NCI-H524 (cell line): ENCODE results near the gene CFAP47.

Experiments
- DNase-seq, 2 experiments: peaks; one replicate each; lab custom pipeline; 2025; lab: John Stamatoyannopoulos, UW

The CFAP47 gene

GRCh38 chrX:36266155-36266554, 346.6 kb downstream of the CFAP47 start:
- no peak for DNase-seq

GRCh38 chrX:36310136-36310535, 390.6 kb downstream of the CFAP47 start:
- no peak for DNase-seq

GRCh38 chrX:36314303-36314702, 394.8 kb downstream of the CFAP47 start:
- DNase-seq, result no peak

GRCh38 chrX:36334572-36334971, 415.0 kb downstream of the CFAP47 start:
- DNase-seq, result no peak

GRCh38 chrX:36336751-36337150, 417.2 kb downstream of the CFAP47 start:
- DNase-seq, result no peak

- DNase-seq, result no peak
Measured at GRCh38 chrX:36344301-36344700, 424.8 kb downstream of the CFAP47 start.

GRCh38 chrX:36348509-36348908, 429.0 kb downstream of the CFAP47 start:
- DNase-seq, result no peak

- no peak for DNase-seq
Measured at GRCh38 chrX:36357855-36358254, 438.3 kb downstream of the CFAP47 start.

- DNase-seq, result no peak
Measured at GRCh38 chrX:36364262-36364661, 444.7 kb downstream of the CFAP47 start.

- DNase-seq, result no peak
Measured at GRCh38 chrX:36383495-36383894, 464.0 kb downstream of the CFAP47 start.

GRCh38 chrX:36388901-36389300, 469.4 kb downstream of the CFAP47 start:
- DNase-seq, result no peak

- DNase-seq, result no peak
Measured at GRCh38 chrX:36401774-36402173, 482.2 kb downstream of the CFAP47 start.

GRCh38 chrX:36407836-36408235, 488.3 kb downstream of the CFAP47 start:
- DNase-seq, result no peak

- no peak for DNase-seq
Measured at GRCh38 chrX:36414056-36414455, 494.5 kb downstream of the CFAP47 start.

- no peak for DNase-seq
Measured at GRCh38 chrX:36422368-36422767, 502.8 kb downstream of the CFAP47 start.

- DNase-seq, result no peak
Measured at GRCh38 chrX:36431819-36432218, 512.3 kb downstream of the CFAP47 start.

GRCh38 chrX:36434522-36434921, 515.0 kb downstream of the CFAP47 start:
- no peak for DNase-seq
